HG03378 (cell line): ENCODE measurements around the gene CHRNA5.
"Not testable (repeated sequence)": the region's sequence is repeated elsewhere in the genome, so short reads cannot be mapped to it uniquely, and the experiment has no call there.

Source experiments
- ATAC-seq: cut with Tn5 transposase; IDR thresholded peaks from one replicate; pipeline ENCODE4 v1.9.1; 2021; ENCODE audit warnings: mild to moderate bottlenecking, moderate library complexity; ENCODE audit not compliant: unreplicated experiment

The CHRNA5 gene

DNA sequence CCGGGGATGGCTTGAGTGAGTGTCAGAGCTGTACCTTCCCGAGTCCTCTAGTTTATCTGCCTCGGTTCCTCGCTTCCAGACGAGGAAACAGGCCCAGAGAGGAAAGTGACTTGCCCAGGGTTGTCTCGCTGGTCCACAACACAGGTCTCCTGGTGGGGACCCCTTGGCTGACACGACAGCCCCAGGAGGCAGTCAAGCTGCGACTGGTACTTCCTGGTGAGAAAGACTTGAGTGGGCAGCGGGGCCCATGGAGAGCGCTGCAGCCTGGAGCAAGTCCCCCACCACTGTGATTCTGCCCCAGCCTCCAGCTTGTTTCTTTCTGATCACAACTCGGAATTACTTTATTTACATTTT lies 600 bp upstream of the CHRNA5 start:
- ATAC-seq, result peak; percentile 11

DNA sequence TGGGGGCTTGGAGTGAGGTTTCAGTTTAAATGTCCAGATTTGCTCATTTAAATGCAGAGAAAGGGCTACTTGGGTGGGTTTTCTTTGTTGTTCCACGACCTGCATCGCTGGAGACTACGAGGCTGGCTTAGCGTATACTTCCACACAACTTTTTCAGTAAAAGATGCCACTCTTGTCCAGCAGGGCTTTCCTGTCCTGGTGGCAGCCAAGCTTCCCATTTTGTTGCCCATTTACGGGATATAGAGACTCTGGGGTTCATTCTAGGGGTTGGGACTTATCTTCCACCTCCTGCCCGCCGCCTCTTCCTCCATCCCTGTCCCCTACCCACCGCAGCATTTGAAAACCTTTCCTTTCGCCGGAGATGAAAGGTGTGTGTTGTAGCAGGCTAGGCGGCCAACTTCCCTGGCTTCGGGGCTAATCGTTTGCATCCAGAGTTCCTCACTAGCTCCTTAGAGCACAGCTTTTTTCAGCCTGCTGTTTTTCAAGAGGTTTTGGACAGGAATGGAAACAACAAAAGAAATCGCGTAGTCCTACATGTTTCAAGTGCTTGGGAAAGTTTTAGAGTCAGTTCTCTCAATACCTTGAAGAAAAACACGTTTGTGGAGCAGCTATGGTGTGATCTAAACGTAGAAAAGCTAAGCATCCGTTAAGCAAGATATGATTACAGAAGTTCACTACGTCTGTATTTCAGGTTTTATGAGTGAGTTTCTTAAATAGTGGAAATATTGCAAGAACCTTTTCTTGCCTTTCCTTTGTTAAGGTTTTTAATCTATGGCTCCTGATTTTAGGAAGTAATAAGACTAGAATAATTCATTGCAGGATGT lies 843 bp downstream of the CHRNA5 start:
- ATAC-seq, result no peak

GRCh38 chr15:78567531-78567930 lies 2.2 kb downstream of the CHRNA5 start:
- ATAC-seq, result no peak

GRCh38 chr15:78570710-78571109 lies 5.4 kb downstream of the CHRNA5 start:
- no peak for ATAC-seq

DNA sequence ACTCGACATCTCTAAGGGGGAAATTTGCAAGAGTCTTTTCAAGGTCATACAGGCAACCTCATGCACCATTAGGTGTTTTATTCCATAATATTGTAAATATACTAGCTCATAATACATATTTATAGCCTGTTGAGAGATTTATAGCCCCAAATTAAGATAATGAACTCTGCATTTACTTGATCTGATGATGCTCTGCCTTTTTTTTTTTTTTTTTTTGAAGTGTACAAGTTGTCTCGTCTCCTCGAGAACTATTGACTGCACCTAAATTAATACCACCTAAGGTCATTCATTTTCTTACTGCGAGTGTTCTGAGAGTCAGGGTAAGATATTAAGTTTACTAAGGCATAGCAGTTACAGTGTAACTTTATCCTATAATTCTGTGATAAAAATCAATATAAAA lies 6.1 kb downstream of the CHRNA5 start:
- ATAC-seq, result no peak

DNA sequence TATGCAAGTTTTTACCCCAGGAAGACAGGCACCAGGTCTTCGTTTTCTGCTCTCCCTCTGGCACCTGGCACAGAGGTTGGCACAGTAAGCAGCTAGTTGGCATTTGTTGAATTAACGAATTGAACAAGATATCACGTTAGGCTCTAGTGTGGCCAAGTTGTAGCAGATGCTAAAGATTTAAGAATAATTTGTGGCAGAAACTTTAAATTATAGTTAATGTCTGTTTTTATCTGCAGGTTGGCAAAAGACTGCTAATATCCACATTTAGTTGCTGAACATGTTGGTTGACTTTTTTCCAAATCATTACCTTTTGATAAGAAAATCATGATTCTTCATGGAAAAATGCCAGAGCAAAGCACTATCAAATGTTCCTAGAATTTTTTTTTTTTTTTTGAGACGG lies 8.1 kb downstream of the CHRNA5 start:
- ATAC-seq, result no peak

- no peak for ATAC-seq
Observed at GRCh38 chr15:78574944-78575343, 9.6 kb downstream of the CHRNA5 start.

DNA sequence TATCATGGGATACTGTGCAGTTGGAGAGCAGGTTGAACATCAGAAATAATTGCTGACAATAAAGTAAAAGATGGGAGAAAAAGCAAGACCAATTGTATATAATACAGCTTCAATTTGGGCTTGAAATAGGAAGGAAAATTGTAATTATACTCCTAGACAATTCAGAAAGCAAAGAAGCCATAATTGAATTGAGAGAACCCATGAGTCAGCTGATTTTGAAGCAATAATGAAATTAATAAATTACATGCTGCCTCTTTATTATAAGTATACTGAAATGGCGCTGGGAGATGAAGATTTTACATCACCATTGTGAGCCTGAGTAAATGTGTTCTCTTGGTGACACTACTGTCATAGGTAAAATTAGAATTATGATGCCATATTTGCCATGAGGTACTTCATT lies 32.3 kb downstream of the CHRNA5 start:
- no peak for ATAC-seq

- no peak for ATAC-seq
Observed at GRCh38 chr15:78598348-78598747, 33.0 kb downstream of the CHRNA5 start.

GRCh38 chr15:78599189-78599588 lies 33.9 kb downstream of the CHRNA5 start:
- ATAC-seq, result no peak

- ATAC-seq, result no peak
Observed at GRCh38 chr15:78603467-78603866, 38.1 kb downstream of the CHRNA5 start.

DNA sequence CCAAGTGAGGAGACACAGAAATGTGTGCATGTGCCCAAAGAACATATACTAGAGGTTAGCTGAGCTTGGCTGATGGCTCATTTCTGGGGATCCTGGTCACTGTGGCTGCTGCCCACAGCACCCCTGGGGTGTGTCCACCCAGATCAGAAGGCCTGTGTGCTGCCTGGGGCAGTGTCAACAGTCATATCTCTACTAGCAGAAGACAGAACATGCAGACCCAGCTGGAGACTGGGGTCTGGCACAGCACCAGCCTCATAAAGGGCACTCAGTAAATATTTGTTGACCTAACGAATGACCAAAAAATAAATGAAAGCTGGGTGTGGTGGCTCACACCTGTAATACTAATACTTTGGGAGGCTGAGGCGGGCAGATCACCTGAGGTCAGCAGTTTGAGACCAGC lies 39.1 kb downstream of the CHRNA5 start:
- ATAC-seq, result no peak

GRCh38 chr15:78605201-78605600 lies 39.9 kb downstream of the CHRNA5 start:
- no peak for ATAC-seq

DNA sequence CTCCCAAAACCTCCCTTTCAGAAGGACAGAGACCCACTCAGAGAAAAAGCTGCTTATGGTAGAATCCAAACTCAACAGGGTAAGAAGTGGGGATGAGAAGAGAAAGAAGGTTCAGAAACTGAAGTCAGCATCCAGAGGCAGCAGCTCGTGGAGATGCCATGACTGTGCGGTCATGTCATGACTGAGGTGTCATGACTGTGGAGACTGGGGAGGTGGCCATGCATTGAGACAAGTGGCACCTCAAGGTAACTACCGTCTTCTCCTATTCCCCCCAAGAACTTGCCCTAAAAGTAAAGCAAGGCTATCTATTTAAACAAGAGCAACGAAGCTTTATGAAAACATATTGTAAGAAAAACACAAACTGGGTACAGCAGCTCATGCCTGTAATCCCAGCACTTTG lies 40.4 kb downstream of the CHRNA5 start:
- ATAC-seq, result no peak

- not testable (repeated sequence) for ATAC-seq
Observed at GRCh38 chr15:78609551-78609950, 44.2 kb downstream of the CHRNA5 start.

DNA sequence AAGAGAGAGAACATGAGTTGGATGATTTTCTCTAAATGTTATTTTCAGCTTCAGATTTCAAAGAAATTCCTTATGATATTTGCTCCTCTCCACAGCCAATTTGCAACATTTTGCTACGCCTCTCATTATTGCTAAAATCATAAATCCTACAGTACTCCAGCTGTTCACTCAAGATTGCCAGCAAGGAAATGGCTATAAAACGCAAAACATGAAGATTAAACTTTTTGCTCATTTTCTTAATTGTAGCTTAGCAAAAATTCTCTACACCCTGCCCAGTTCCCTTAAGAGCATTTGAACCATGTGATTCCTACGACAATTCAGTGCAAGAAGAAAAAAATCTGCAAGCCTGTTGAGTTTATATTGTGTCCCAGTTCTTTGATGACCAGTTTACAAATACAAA lies 48.7 kb downstream of the CHRNA5 start:
- ATAC-seq, result no peak

- no peak for ATAC-seq
Observed at GRCh38 chr15:78615151-78615589, 49.9 kb downstream of the CHRNA5 start.

DNA sequence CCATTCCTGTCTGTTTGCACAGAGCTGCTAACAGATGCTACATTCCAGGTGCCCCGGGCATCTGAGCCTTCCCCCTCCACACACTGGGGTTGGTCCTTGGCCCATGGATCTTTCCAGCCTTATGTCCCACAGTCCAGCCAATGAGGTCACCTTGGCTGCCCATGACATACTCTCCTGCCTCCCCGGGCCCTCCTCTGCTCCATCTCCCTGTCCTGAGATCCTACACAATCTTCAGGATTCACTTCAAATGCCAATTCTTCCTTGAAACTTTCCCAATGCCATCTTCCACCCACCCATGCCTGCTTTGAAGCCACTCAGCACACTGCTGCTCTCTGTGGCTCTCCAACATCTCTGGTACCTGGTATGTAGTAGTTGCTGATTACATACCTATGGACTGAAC lies 51.2 kb downstream of the CHRNA5 start:
- no peak for ATAC-seq

DNA sequence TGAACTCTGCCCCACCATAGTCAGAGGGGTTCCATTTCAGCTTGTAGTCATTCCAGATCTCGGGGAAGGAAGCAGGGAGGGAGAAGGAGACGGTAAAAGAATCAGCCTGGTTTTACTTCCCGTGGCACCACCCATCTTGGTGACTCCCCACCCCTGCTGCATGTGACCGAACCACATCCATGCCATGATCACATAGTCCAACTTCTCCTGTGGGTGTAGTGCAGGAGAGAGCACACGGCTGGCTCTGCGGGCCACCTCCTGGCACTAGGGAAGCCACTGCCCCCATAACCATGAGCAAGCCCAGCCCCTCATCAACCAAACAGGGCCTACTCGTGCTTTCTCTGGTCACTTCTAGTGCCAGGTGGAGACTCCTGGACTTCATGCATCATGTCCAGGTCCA lies 51.8 kb downstream of the CHRNA5 start:
- no peak for ATAC-seq

GRCh38 chr15:78617516-78617915 lies 52.2 kb downstream of the CHRNA5 start:
- no peak for ATAC-seq

- ATAC-seq, result no peak
Observed at GRCh38 chr15:78618064-78618463, 52.7 kb downstream of the CHRNA5 start.

- no peak for ATAC-seq
Observed at GRCh38 chr15:78618490-78618934, 53.2 kb downstream of the CHRNA5 start.
